Embryonic facial prominence (tissue), 1 donor: ENCODE measurements around the gene RARRES2.

Experiments
- DNase-seq: peaks from one replicate; pipeline ENCODE4 v3.0.0-alpha.2; 2016; ENCODE audit errors: extremely low spot score

RARRES2 gene

GRCh38 chr7:150337659-150338081 lies 3.8 kb downstream of the RARRES2 start:
- no peak for DNase-seq

GRCh38 chr7:150337179-150337578 lies 4.2 kb downstream of the RARRES2 start:
- no peak for DNase-seq

DNA sequence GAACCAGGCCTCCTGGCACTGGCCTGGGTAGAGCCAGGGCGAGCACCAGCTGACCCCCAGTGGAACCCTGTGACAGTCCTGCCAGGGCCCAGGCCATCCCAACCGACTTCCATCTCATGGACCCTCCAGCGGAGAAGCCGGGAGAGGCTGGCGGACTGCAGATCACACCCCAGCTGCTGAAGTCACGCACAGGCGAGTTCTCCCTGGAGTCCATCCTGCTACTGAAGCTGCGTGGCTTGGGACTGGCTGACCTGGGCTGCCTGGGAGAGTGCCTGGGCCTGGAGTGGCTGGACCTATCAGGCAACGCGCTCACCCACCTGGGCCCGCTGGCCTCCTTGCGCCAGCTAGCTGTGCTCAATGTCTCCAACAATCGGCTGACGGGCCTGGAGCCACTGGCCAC lies 4.7 kb downstream of the RARRES2 start:
- DNase-seq: no peak

DNA sequence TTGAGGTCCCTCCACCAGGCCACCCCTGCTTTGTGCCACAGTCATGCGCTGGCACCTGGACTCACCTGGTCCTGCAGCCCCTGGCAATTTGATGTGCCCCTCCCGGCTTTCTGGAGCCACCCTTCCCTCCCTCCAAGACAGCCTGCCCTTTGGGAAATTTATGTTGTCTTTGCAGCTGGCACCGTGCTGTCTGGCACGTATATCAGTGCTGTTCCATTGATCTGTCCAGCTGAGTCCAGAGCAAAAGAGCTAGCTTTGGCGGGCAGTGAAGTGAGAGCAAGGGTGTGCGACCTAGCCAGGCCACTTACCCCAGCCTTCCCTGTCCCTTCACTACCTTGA lies 5.7 kb downstream of the RARRES2 start:
- DNase-seq: no peak

- no peak for DNase-seq
Observed at GRCh38 chr7:150335108-150335773, 6.2 kb downstream of the RARRES2 start.

DNA sequence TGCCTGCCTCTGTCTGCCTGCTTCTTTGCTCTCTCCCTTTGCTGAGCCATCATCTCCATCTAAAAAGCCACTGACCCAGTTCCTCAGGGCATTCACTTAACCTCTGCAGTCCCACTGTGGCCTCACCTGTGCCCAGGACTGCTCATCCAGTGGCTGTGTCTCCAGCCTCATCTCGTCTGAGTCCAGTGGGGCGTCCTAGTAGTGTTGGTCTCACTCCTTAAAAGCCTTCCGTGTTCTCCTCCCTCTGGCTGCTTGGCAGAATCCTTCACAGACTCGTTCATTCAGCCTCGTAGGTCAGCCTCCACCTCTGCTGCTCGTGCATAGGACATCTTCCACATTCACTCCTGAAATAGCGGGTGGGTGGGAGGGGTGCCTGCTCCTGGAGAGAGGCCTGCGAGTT lies 7.3 kb downstream of the RARRES2 start:
- DNase-seq: no peak

GRCh38 chr7:150333659-150334058 lies 7.8 kb downstream of the RARRES2 start:
- DNase-seq: no peak

DNA sequence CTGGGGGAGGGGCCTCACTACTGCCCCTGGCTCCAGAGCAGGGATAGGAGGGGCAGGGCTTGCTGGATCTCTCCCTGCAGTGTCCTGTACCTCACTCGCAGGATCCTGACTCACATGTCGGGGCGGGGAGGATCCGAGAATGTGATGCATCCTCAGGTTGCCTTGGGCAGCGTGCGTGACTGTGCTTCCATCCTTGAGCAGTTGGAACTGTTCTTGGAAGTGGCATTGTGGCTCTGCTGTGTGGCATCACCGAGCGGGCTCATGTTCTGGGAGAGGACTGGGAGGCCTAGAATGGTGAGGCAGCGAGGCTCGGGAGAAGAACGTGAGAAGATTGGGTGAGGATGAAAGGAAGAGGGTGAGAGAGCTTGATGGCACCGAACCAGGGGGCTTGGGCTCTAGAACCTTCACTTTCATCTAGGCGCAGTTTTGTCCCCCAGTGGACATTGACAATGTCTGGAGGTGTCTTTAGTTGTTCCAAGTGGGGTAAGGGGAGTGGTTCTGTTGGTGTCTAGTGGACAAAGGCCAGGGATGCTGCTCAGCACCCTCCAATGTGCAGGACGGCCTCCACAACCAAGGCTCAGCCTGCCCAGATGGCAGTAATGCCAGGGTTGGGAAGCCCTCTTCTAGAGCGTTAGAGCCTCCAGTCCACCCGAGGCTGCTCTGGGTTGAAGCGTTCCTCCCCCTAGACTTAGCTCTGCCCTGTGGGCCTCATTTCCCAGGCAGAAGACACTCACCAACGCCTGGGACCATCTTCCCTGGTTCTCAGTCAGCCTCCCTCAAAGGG lies 8.4 kb downstream of the RARRES2 start:
- DNase-seq: no peak

DNA sequence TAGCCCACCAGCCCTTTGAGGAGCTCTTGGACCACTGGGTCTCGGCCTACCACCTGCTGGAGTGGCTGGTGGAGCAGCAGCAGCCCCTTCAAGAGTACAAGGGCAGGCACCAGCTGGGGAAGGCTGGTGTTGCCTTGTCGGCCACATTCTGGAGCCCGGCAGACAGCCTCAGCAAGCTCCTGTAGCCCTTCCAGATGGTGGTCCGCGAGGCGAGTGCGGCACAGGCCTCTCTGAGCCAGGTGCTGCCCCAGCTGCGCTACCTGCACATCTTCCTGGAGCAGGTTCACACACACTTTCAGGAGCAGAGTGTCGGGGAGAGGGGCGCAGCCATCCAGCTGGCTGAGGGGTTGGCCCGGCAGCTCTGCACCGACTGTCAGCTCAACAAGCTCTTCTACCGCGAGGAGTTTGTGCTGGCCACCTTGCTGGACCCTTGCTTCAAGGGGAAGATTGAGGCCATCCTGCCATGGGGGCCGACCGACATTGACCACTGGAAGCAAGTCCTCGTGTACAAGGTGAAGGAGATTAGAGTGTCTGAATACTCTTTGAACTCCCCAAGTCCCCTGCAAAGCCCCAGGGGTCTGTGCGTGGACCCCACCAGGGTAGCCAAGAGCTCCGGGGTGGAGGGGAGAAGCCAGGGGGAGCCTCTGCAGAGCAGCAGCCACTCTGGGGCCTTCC lies 11.1 kb downstream of the RARRES2 start:
- DNase-seq: no peak

DNA sequence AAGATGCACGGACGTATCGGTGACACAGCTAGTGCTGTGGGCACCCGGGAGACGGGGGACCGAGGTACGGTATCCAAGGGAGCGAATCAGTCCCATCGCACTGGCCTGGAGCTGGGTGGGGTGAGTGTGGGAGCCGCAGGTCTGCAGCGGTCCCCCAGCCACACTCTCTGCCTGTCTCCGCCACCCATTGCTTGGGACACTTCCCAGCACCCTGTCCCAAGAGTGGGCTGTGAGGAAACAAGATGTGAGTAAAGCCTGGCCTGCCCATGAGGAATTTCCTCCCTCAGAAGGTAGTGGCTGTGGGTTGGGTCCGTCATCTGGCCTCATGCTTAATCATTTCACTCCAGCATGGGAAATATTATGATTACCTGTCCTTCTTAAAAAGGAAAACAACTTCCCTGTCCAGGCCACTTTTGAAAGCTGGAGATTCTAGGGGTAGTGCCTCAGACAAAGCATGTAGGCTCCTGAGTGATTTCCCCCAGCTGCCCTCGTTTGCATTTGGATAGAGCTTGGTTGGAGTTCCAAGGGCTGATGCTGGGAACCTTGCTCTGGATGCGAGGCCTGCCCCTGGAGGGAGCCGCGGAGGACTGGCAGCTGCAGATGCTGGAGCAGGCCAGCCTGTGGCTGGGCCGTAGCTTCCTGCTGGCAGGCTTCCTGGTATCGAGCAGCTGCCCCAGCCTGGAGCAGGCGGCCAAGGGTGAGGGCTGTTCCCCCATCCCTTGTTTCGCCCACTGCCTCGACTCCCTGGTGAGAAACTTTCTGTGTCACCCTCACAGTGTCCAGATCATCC lies 11.9 kb downstream of the RARRES2 start:
- no peak for DNase-seq

- no peak for DNase-seq
Observed at GRCh38 chr7:150327308-150327707, 14.1 kb downstream of the RARRES2 start.

- DNase-seq: no peak
Observed at GRCh38 chr7:150326657-150327268, 14.7 kb downstream of the RARRES2 start.

- DNase-seq: no peak
Observed at GRCh38 chr7:150325901-150326300, 15.5 kb downstream of the RARRES2 start.

DNA sequence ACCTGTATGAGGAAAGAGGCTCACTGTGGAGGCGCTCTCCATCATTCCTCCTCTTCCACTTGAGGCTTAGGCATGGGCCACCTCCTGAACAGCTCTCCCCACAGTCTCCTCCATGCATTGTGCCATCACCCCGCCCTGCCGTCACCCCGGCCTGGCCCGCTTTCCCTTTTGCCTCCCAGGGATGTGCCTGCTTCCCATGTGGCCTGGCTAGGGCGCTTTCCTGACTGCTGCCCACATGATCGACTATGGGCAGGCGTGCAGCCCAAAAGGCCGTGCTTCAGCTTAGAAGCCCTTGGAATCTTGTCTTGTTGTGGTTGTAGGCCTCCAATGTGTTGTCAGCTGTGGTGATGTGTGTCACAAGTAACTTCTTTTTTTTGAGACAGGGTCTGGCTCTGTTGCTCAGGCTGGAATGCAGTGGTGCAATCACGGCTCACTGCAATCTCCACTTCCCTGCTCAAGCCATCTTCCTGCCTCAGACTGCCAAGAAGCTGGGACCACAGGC lies 16.3 kb downstream of the RARRES2 start:
- no peak for DNase-seq

DNA sequence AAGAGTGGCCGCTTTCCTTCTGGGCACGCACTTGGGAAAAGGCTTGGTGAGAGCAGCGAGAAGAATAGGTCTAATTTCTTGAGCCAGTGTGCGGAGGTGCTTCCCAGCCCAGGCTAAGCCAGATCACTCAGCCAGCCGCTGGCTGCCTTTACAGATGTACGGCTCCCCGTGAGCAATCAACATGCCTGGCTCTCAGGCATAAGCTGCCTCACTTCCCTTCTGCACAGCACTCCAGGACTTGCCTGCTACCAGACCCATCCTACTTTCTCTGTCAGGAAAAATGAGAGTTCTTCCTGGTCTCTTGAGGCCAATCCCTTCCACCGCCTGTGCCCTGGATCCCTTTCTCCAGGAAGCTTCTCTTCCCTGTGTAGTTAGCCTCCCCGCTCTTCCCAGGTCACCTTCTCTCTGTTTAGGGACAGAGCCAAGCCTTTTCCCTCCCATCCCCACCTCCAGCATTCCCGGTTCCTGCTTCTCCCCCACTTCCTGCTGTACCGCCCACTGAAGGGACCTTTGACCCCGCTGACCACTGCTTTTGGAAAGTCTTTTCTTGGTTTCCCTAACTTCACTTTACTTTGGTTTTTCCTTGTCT lies 17.0 kb downstream of the RARRES2 start:
- DNase-seq: no peak

DNA sequence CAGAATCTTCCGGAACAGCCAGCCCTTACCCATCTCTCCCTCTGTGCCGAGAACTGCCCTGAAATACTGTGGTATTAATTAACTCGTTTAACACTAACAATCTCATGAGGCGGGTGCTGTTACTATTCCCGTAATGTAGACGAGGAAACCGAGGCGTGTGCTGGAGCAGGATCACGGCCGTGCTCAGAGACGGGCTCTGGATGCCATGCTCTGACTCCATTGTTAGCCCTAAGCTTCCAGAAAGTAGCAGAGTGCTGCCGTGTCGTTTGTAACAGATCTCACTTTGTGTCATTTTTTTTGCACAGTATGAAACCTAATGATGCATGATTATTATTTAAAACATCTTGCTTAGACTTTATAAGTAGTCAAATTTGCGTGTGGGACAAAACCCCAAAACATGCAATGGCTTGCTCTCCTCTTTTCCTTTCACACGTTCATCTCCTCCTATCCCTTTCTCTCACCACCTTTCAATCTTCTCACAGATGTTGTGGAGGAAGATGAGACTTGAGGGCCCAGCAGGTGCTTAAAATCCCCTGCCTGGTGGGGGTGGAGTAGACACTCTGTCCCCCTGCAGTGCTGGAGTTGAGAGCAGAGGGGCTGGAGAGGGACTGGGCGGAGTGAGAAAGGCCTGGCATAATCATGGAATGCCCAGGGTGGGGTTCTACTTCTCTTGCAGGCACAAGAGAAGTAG lies 17.6 kb downstream of the RARRES2 start:
- no peak for DNase-seq

- DNase-seq: no peak
Observed at GRCh38 chr7:150322833-150323681, 18.4 kb downstream of the RARRES2 start, which contains the start of the genes ACTR3C and LRRC61. Gene ACTR3C, minus strand, starts transcription at chr7:150323545. Its CDS starts 28,249 bp downstream, at chr7:150295296. Gene LRRC61, plus strand, starts transcription at chr7:150323355. Its CDS starts 13,507 bp downstream, at chr7:150336862.

GRCh38 chr7:150322114-150322832 lies 19.2 kb downstream of the RARRES2 start:
- no peak for DNase-seq

GRCh38 chr7:150321788-150322113 lies 19.7 kb downstream of the RARRES2 start:
- DNase-seq: no peak
